ACC112 (cell line): Measurements from ENCODE around the gene MACROD1.

Source experiments
- H2AFZ ChIP-seq: fragments of 200-600 bp; sonication (generic); one replicate; pipeline ENCODE4 v1.6.0; 2017; ENCODE audit warnings: antibody characterized with exemption, low read length; ENCODE audit not compliant: unreplicated experiment
- H3K27ac ChIP-seq: fragments of 200-600 bp; sonication (generic); 2 replicates; pipeline ENCODE4 v1.5.1; 2014; ENCODE audit warnings: low read depth, mild to moderate bottlenecking, antibody characterized with exemption, low read length, moderate library complexity
- H3K27me3 ChIP-seq: fragments of 200-600 bp; sonication (generic); 2 replicates; pipeline ENCODE4 v1.6.1; 2014; ENCODE audit warnings: mild to moderate bottlenecking, antibody characterized with exemption, low read length, moderate library complexity, mixed read lengths; ENCODE audit not compliant: insufficient read depth
- H3K36me3 ChIP-seq: fragments of 200-600 bp; sonication (generic); 2 replicates; pipeline ENCODE4 v1.6.1; 2016; ENCODE audit warnings: mild to moderate bottlenecking, antibody characterized with exemption, low read length, moderate library complexity, mixed read lengths; ENCODE audit not compliant: insufficient read depth
- H3K4me1 ChIP-seq: fragments of 200-600 bp; sonication (generic); one replicate; pipeline ENCODE4 v1.6.1; 2016; ENCODE audit warnings: low read length, mixed read lengths; ENCODE audit not compliant: insufficient read depth, unreplicated experiment, control insufficient read depth
- H3K4me3 ChIP-seq: fragments of 200-600 bp; sonication (generic); 2 replicates; pipeline ENCODE4 v1.5.1; 2014; ENCODE audit warnings: mild to moderate bottlenecking, low read depth, low read length
- H3K79me2 ChIP-seq: fragments of 200-600 bp; sonication (generic); one replicate; pipeline ENCODE4 v1.6.0; 2016; ENCODE audit warnings: low read length; ENCODE audit not compliant: control insufficient read depth, unreplicated experiment, insufficient read depth

MACROD1 gene

DNA sequence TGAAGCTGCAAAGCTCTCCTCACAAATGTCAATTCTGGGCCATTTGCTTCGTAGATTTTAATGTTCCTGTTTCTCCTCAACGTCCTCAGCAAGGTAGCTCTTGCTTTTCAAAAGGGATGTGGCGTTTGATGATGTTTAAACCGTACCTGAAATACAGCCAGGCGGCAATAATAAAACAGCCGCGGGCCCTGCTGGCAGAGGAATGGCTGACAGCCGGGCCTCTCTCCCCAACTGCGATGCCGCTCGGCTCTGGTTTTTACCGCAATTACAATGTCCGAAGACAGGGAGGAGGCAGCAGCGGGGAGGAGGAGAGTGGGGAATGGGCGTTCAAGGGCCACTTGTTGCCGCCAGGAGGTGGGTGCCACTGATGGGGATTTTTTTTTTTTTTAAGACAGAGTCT, 27.5 kb downstream of the MACROD1 start:
- no peak overlapping the region for H3K27ac ChIP-seq
- H2AFZ ChIP-seq, result no peak overlapping the region
- H3K79me2 ChIP-seq, result no peaks in the 10 kb centered on the region
- no peaks in the 10 kb centered on the region for H3K27me3 ChIP-seq
- H3K4me1 ChIP-seq, result no peaks in the 10 kb centered on the region
- H3K4me3 ChIP-seq, result no peak overlapping the region
- H3K36me3 ChIP-seq, result no peaks in the 10 kb centered on the region

DNA sequence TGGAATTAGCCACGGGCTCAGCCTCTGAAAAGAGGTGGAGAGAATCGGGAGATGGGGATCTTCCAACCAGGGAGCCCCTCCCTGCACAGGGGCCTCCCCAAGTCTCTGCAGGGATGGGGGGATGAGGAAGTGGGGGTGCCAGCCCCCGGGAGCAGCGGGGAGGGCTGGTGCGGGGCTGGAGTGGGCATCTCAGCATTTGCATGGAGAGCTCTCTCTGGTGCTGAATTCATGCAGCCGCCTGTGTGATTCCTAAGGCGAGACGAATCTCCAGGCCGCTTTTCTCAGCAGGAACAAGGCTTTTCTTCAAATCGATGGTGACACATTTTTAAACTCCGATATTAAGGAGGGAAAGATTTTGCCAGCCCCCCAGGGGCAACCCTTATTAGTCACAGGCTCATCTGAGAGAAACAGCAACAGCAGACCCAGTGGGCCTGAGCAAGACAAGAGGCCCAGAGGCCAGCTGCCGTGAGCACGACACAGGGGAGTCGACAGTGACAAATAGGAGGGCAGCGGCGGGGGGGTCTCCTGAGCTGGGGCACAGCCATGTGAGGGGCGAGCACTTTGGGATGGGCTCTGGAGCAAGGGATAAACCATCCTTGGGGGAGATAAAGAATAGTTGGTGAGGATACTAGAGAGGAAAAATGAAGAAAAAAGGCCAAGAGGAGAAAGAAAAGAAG, 29.0 kb downstream of the MACROD1 start:
- H3K4me1 ChIP-seq, result no peaks in the 10 kb centered on the region

DNA sequence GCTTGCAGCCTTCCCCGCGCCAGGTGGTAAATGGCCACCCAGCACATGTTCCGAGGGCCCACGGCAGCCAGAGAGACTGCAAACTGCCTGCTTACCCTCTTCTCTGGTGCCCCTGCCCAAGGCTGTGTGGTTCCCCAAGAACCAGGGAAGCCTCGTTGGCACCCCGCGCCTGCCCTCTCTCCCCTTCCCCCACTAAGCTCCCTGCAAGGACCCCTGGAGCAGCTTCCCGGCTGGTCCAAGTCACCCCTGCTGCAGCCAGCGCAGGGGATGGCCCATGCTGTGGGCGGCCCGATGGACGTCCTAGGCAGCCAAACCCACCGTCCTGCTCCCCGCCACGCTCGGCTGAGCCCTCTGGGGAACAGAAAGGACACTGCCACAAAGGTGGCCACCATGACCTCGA, 30.2 kb downstream of the MACROD1 start:
- no peak overlapping the region for H3K27ac ChIP-seq
- H3K4me1 ChIP-seq, result no peaks in the 10 kb centered on the region
- no peaks in the 10 kb centered on the region for H3K79me2 ChIP-seq
- H3K4me3 ChIP-seq, result no peak overlapping the region
- H3K27me3 ChIP-seq, result no peaks in the 10 kb centered on the region
- H3K36me3 ChIP-seq, result no peaks in the 10 kb centered on the region
- H2AFZ ChIP-seq, result no peak overlapping the region

More for the DNA sequence above, 29.0 kb downstream of the MACROD1 start:
- Histone ChIP-seq H2AFZ (no peak overlapping the region), H3K79me2 (no peaks in the 10 kb centered on the region), H3K27me3 (no peaks in the 10 kb centered on the region), H3K4me3 (no peak overlapping the region), H3K36me3 (no peaks in the 10 kb centered on the region), H3K27ac (no peak overlapping the region)

DNA sequence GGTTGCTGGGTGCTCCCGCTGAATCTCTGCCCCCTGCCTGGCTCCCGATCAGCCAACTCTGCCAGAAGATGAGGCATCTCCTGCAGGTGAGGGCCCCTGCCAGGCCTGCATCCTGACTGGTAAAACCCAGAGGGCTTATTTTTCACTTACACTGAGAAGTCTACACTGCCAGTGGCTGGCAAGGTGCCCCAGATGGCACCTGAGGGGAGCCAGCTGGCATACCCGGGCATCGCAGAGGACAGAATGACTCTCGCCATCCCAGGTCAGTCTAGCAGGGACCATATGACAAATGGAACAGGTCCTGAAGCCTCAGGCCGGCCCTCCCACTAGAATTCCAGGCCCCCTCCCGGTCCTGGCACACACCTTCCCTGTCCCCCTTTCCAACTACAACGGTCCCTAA, 30.9 kb downstream of the MACROD1 start:
- H3K79me2 ChIP-seq, result no peaks in the 10 kb centered on the region
- no peak overlapping the region for H2AFZ ChIP-seq
- no peaks in the 10 kb centered on the region for H3K36me3 ChIP-seq
- H3K27me3 ChIP-seq, result no peaks in the 10 kb centered on the region
- H3K4me1 ChIP-seq, result no peaks in the 10 kb centered on the region
- H3K27ac ChIP-seq, result no peak overlapping the region
- no peak overlapping the region for H3K4me3 ChIP-seq

DNA sequence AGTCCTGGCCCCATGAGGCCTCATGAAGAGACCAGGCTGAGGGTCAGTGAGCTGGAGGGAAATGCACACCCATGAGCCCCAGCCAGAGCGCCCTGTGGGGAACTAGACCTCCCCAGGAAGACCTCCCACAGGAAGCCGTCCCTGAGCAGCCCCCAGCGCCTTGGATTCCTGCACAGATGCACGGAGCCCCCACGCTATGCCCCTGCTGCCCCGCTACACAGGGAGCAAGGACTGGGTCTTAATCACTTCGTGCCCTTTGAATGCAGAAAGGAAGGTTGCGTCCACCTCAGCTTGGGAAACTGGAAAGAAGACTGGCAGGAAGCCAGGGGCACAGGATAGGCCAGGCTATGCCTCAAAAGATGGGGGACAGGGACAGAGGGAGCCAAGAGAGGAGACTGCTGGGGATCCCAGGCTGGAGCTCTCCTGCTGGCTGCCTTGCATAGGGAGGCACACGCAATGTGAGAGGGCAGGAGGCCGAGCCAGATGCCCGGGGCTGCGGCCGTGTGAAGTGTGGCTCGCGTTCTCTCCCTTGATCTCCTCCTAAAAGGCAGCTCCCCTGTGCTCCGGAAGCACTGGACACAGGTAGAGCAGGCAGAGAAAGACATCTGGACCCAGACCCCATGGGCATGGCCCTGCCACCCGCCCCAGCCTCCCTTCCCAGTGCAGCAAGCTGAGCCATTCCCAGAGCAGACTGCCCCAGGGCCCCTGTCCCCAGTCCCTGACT, 32.8 kb downstream of the MACROD1 start:
- Histone ChIP-seq H3K27ac (no peak overlapping the region), H3K4me3 (no peak overlapping the region), H3K4me1 (no peaks in the 10 kb centered on the region), H3K79me2 (no peaks in the 10 kb centered on the region), H3K36me3 (no peaks in the 10 kb centered on the region), H3K27me3 (no peaks in the 10 kb centered on the region), H2AFZ (no peak overlapping the region)

DNA sequence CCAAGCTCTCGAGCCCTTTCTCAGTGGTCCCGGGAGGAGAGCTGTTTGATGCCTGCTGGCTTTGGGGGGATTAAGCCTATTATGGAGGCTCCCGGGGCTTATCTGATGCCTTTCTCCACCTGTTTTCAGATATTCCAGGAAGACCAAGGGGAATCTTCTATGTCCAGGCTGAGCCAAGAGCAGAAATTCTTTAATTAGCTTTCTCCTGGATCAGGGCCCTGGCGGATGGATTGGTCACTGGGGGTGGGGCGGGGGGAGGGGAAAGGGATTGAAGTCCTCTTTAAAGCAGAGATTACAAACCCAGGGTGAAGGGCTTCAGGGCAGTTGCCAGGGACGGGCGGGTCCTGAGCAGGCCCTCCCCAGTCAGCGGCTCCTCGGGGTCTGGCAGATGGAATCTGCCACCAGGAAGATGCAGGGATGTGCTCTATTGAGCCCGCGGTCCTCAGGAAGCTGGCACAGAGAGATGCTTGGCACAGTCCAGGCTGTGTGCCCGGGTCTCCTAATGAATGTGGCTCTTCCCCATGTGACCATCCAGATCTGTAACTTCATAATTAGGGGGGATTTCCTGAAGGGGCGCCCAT, 33.6 kb downstream of the MACROD1 start:
- H3K36me3 ChIP-seq, result no peaks in the 10 kb centered on the region
- H3K4me1 ChIP-seq, result no peaks in the 10 kb centered on the region
- no peaks in the 10 kb centered on the region for H3K79me2 ChIP-seq
- no peak overlapping the region for H3K4me3 ChIP-seq
- no peak overlapping the region for H2AFZ ChIP-seq
- no peaks in the 10 kb centered on the region for H3K27me3 ChIP-seq
- no peak overlapping the region for H3K27ac ChIP-seq

DNA sequence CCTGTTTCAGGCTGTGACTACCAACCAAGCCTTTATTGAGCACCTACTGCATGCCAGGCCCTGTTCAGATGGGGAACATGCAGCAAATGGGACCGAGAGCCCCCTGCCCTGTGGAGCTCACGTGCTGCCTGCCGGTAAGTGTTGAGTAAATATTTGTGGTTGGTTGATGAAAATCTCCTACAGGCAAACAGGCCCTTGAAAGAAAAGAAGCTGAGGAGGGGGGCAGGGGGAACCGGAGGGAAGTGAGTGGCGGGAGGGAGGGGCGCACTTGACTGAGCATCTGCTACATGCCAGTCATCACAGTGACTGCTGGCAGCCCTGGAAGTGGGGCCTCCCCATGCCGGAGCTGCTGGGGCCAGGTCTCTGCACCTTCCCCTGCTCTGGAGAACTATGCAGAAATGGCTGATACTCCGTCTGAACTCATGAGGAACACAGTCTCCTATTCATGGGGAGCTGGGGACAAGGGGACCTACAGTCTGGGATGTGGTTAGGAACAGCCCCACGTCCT, 34.2 kb downstream of the MACROD1 start:
- no peak overlapping the region for H2AFZ ChIP-seq
- no peaks in the 10 kb centered on the region for H3K27me3 ChIP-seq
- no peaks in the 10 kb centered on the region for H3K4me1 ChIP-seq
- H3K27ac ChIP-seq, result no peak overlapping the region
- H3K79me2 ChIP-seq, result no peaks in the 10 kb centered on the region
- H3K4me3 ChIP-seq, result no peak overlapping the region
- H3K36me3 ChIP-seq, result no peaks in the 10 kb centered on the region

DNA sequence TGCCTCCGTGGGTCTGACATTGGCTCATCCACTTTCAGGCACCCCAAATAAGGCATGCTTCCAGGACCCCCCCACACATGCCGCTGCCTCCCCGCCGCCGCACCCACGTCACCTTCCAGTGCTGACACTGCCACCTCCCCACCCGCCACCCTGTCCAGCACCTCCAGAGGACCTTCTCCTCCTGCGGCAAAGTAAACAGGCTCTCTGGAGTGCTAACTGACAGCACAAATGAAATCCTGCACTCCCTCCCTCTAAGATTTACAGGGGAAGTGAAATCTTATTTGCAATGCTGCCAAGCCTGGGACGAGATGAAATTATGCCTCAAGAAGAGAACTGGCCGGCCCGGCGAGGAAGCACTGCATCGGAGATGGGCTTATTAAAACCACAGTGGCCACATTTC, 35.3 kb downstream of the MACROD1 start:
- no peaks in the 10 kb centered on the region for H3K27me3 ChIP-seq
- no peaks in the 10 kb centered on the region for H3K4me1 ChIP-seq
- H3K4me3 ChIP-seq, result no peak overlapping the region
- no peaks in the 10 kb centered on the region for H3K36me3 ChIP-seq
- H3K79me2 ChIP-seq, result no peaks in the 10 kb centered on the region
- no peak overlapping the region for H2AFZ ChIP-seq
- no peak overlapping the region for H3K27ac ChIP-seq

DNA sequence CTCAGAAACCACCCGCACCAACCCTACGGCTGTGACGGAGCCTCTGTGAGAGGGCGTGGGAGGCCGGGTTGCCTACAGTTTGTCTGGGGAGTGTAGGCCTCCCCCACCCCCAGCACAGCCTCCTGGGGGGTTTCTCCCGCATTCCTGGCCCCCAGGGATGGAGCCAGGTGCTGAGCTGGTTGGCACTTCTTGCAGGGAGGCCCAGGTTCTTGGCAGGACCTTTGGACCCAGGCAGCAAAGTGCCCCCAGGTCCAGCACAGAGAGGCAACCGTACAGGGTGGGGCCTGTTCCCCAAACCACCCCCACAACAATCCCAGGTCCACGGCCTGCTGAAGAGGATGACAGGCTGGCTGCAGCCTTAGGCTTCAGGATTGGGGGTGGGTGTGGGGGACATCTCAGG, 36.5 kb downstream of the MACROD1 start:
- Histone ChIP-seq H3K79me2 (no peaks in the 10 kb centered on the region), H2AFZ (no peak overlapping the region), H3K4me1 (no peaks in the 10 kb centered on the region), H3K4me3 (no peak overlapping the region), H3K36me3 (no peaks in the 10 kb centered on the region), H3K27me3 (no peaks in the 10 kb centered on the region), H3K27ac (no peak overlapping the region)

DNA sequence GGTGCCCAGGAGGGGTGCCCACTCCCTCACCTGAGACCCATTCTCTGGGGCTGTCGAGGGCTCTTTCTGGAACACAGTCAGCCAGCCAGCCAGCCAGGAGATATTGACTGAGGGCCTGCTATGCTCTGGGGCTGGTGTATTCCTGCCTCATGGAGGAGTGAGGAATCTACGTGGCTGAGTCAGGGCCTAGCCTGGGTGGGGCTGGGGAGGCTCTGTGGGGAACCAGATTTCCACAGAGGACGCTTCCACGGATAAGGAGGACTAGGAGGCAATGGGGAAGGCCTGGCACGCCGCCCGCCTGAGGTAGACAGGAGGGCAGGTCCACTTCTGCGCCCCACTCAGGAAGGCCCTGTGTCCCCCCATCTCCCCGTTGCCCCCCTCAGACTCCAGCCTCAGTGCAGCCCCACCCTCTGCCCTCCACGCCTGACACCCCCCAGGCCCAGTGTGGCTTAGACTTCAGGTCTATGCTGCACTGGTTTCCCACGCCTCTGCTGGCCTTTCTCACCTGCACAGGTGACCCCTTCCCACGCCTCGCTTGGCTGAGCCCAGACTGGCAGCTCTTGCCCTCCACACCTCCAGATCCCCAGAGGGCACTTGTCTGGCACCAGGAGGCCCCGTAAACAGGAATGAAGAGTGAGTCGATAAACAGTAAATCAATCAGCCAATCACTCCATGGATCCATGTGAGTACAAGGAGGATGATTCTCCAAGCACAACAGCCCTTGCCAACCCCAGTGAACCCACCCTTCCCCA, 37.5 kb downstream of the MACROD1 start:
- no peak overlapping the region for H3K27ac ChIP-seq
- H3K4me3 ChIP-seq, result no peak overlapping the region
- no peaks in the 10 kb centered on the region for H3K79me2 ChIP-seq
- H3K36me3 ChIP-seq, result no peaks in the 10 kb centered on the region
- H3K4me1 ChIP-seq, result no peaks in the 10 kb centered on the region
- H2AFZ ChIP-seq, result no peak overlapping the region
- no peaks in the 10 kb centered on the region for H3K27me3 ChIP-seq
